ENCODE measurements around the gene AP1B1. TPM values are rescaled to one million over a fixed set of nuclear protein-coding genes. Genes with fewer than 3 reads are reported as not detected.

The AP1B1 gene
- total and polyA plus RNA-seq, 2 donors from 2014 or later, result 50.5 to 82.9 TPM

DNA sequence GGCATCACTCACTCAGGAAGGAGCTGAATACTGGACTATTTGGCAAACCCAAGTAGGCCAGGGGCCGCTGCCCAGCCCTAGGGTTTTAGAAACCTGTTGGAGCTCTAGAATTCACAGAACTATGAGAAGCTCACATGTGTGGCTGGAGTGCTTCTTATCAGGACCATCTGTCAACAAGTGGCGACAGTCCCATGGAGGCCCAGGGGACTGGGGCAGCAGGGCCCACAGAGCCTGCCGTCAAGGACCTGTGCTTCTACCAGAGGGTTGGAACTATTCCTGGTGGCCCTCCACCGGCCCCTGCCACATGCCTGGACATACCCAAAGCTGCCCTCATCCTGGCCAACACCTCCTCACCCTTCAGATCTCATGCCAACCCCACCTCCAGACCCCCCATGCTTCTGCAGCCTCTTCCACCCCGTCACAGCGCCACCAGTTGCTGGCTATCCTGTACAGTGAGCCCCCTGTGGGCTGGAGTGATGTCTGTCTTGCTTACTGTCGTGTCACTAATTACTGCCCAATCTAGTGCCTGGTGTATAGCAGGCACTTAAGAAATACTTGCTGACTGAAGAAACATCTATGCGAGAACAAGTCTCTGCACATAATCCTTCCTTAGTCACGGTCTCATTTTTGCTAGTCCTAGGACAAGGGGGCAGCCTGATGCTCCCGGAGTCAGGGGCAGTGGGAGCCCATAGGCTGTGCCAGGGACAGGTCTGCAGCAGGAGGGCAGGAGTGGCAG lies 45.6 kb downstream of the AP1B1 start:
- TF ChIP-seq, protein P1, sequence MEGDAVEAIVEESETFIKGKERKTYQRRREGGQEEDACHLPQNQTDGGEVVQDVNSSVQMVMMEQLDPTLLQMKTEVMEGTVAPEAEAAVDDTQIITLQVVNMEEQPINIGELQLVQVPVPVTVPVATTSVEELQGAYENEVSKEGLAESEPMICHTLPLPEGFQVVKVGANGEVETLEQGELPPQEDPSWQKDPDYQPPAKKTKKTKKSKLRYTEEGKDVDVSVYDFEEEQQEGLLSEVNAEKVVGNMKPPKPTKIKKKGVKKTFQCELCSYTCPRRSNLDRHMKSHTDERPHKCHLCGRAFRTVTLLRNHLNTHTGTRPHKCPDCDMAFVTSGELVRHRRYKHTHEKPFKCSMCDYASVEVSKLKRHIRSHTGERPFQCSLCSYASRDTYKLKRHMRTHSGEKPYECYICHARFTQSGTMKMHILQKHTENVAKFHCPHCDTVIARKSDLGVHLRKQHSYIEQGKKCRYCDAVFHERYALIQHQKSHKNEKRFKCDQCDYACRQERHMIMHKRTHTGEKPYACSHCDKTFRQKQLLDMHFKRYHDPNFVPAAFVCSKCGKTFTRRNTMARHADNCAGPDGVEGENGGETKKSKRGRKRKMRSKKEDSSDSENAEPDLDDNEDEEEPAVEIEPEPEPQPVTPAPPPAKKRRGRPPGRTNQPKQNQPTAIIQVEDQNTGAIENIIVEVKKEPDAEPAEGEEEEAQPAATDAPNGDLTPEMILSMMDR (IDR thresholded peaks at IDR 0.05; ENCODE audit: borderline replicate concordance, extremely low read depth, insufficient read depth), result no peak
- Histone ChIP-seq H3K36me3 (ENCODE audit: control insufficient read depth in 2 of 3, insufficient read depth in 3 of 3, low read length in 3 of 3) (peaks cover 0 to 56% (median 43%) of the 10 kb centered on the region in 3 donors), H3K9ac (ENCODE audit: low read length in 3 of 3) (no peak overlapping the region), H3K4me1 (ENCODE audit: control insufficient read depth in 2 of 3, insufficient read depth in 2 of 3, low read depth in 1 of 3, low read length in 3 of 3) (no peaks in the 10 kb centered on the region), H3K27ac (ENCODE audit: low read depth in 2 of 2, low read length in 2 of 2) (no peak overlapping the region), H3K4me3 (ENCODE audit: low read length in 3 of 3) (no peak overlapping the region), H3K9me3 (ENCODE audit: control insufficient read depth in 2 of 3, insufficient read depth in 1 of 3, low read length in 3 of 3) (no peaks in the 10 kb centered on the region), H3K27me3 (ENCODE audit: control insufficient read depth, insufficient read depth, low read length) (no peaks in the 10 kb centered on the region)
- FAIRE-seq, result no peak
- intact Hi-C loops (cut with DNase I), result no loop called here
- no peak for DNase-seq

DNA sequence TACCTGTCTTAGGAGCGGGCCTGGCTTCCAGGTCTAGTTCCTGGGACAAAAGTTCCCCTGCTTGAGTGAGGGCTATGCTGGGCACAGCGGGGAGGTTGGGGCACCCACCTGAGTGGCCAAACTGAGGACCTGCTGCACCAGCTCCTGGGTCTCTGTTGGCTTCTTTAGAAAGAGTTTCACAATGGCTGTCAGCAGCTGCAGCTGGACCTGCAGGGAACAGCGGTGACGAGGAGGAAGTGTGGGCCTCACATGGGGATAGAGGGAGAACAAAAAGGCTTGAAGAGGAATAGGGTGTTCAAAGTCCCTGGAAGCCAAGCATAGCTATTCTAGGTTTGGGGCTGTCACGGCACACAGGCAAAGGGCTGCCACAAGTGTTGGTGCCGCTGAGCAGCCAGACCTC lies 46.2 kb downstream of the AP1B1 start:
- FAIRE-seq (no peak), DNase-seq (no peak)
- H3K9ac ChIP-seq (ENCODE audit: low read length in 3 of 3), result no peak overlapping the region
- no peak overlapping the region for H3K27ac ChIP-seq (ENCODE audit: low read depth in 2 of 2, low read length in 2 of 2)
- peaks cover 0 to 55% (median 40%) of the 10 kb centered on the region in 3 donors for H3K36me3 ChIP-seq (ENCODE audit: control insufficient read depth in 2 of 3, insufficient read depth in 3 of 3, low read length in 3 of 3)
- H3K4me3 ChIP-seq (ENCODE audit: low read length in 3 of 3), result no peak overlapping the region
- intact Hi-C loops (cut with DNase I), result no loop called here
- H3K4me1 ChIP-seq (ENCODE audit: control insufficient read depth in 2 of 3, insufficient read depth in 2 of 3, low read depth in 1 of 3, low read length in 3 of 3), result no peaks in the 10 kb centered on the region
- H3K27me3 ChIP-seq (ENCODE audit: control insufficient read depth, insufficient read depth, low read length), result no peaks in the 10 kb centered on the region
- no peaks in the 10 kb centered on the region for H3K9me3 ChIP-seq (ENCODE audit: control insufficient read depth in 2 of 3, insufficient read depth in 1 of 3, low read length in 3 of 3)
- TF ChIP-seq, protein P1 (IDR thresholded peaks at IDR 0.05; ENCODE audit: borderline replicate concordance, extremely low read depth, insufficient read depth), result no peak

DNA sequence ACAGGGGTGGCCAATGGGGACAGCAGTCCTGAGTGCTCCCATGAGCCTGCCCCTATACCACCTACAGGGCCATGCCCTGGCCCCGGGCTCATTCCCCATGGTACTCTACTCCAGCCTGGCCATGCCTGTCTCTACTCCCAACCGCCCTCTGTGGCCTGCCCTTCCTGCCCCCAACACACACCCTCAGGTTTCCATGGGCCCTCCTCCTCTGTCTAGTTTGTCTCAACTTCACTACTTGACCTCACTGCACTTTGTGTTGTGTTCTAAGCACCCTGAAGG lies 46.6 kb downstream of the AP1B1 start:
- no peaks in the 10 kb centered on the region for H3K9me3 ChIP-seq (ENCODE audit: control insufficient read depth in 2 of 3, insufficient read depth in 1 of 3, low read length in 3 of 3)
- TF ChIP-seq, protein P1 (IDR thresholded peaks at IDR 0.05; ENCODE audit: borderline replicate concordance, extremely low read depth, insufficient read depth), result no peak
- H3K36me3 ChIP-seq (ENCODE audit: control insufficient read depth in 2 of 3, insufficient read depth in 3 of 3, low read length in 3 of 3), result peaks cover 0 to 52% (median 41%) of the 10 kb centered on the region in 3 donors
- intact Hi-C loops (cut with DNase I), result no loop called here
- H3K9ac ChIP-seq (ENCODE audit: low read length in 3 of 3), result no peak overlapping the region
- DNase-seq, result no peak
- H3K27ac ChIP-seq (ENCODE audit: low read depth in 2 of 2, low read length in 2 of 2), result no peak overlapping the region
- no peak for FAIRE-seq
- no peaks in the 10 kb centered on the region for H3K27me3 ChIP-seq (ENCODE audit: control insufficient read depth, insufficient read depth, low read length)
- H3K4me3 ChIP-seq (ENCODE audit: low read length in 3 of 3), result no peak overlapping the region
- H3K4me1 ChIP-seq (ENCODE audit: control insufficient read depth in 2 of 3, insufficient read depth in 2 of 3, low read depth in 1 of 3, low read length in 3 of 3), result no peaks in the 10 kb centered on the region
